Measurements from ENCODE around the gene FAM3B.
A peak's percentile ranks its signal among the peaks of the same experiment; 100 is the strongest.
"Not testable (repeated sequence)": the region's sequence is repeated elsewhere in the genome, so short reads cannot be mapped to it uniquely, and the experiment has no call there.

Gene FAM3B

GRCh38 chr21:41316200-41317062 lies at the start of gene FAM3B:
FAM3B (plus strand) TSS chr21:41316801; CDS start chr21:41316880, 79 bp downstream.
- DNase-seq: peak; percentile 29

GRCh38 chr21:41267346-41267745 lies 49.3 kb upstream of the FAM3B start:
- no peak for DNase-seq

GRCh38 chr21:41269535-41269934 lies 47.1 kb upstream of the FAM3B start:
- no peak for DNase-seq

- DNase-seq: no peak
Observed at GRCh38 chr21:41277196-41277595, 39.4 kb upstream of the FAM3B start.

- no peak for DNase-seq
Observed at GRCh38 chr21:41277846-41278245, 38.8 kb upstream of the FAM3B start.

GRCh38 chr21:41280115-41280919 lies 36.3 kb upstream of the FAM3B start:
- DNase-seq: no peak

GRCh38 chr21:41282412-41282811 lies 34.2 kb upstream of the FAM3B start:
- no peak for DNase-seq

- DNase-seq: peak; percentile 78
Observed at GRCh38 chr21:41283211-41283818, 33.3 kb upstream of the FAM3B start.

- no peak for DNase-seq
Observed at GRCh38 chr21:41289431-41289830, 27.2 kb upstream of the FAM3B start.

- no peak for DNase-seq
Observed at GRCh38 chr21:41290106-41290799, 26.3 kb upstream of the FAM3B start.

- no peak for DNase-seq
Observed at GRCh38 chr21:41294548-41295231, 21.9 kb upstream of the FAM3B start.

- DNase-seq: no peak
Observed at GRCh38 chr21:41295721-41296254, 20.8 kb upstream of the FAM3B start.

- no peak for DNase-seq
Observed at GRCh38 chr21:41302976-41303375, 13.6 kb upstream of the FAM3B start.

- no peak for DNase-seq
Observed at GRCh38 chr21:41304068-41304720, 12.4 kb upstream of the FAM3B start.

- DNase-seq: no peak
Observed at GRCh38 chr21:41307219-41307618, 9.4 kb upstream of the FAM3B start.

- DNase-seq: not testable (repeated sequence)
Observed at GRCh38 chr21:41313285-41314164, 3.1 kb upstream of the FAM3B start.

GRCh38 chr21:41315726-41316125 lies 875 bp upstream of the FAM3B start:
- DNase-seq: no peak

- no peak for DNase-seq
Observed at GRCh38 chr21:41317063-41317392, 427 bp downstream of the FAM3B start.

- no peak for DNase-seq
Observed at GRCh38 chr21:41317458-41317857, 857 bp downstream of the FAM3B start.

- no peak for DNase-seq
Observed at GRCh38 chr21:41318218-41318617, 1.6 kb downstream of the FAM3B start.

GRCh38 chr21:41319273-41319672 lies 2.7 kb downstream of the FAM3B start:
- DNase-seq: no peak

Measured in NCI-H1092 (cell line).